ENCODE results near the gene ERGIC3. TPM values are rescaled to one million over a fixed set of nuclear protein-coding genes. Genes with fewer than 3 reads are reported as not detected.

Gene ERGIC3
- total RNA-seq (2013; cell fraction: nucleolus; rRNA removed) = 81.3 and 83.1 TPM in 2 replicates
- total RNA-seq (2014; rRNA removed) = 119 and 121 TPM in 2 replicates
- total RNA-seq (2014; rRNA removed; fragmentation: Illumina TruSeq; extraction: Trizol) = 114 and 116 TPM in 2 replicates
- 142 and 149 TPM in 2 replicates for total RNA-seq (2021)
- polyA plus RNA-seq (2011; ENCODE audit: low read depth) = 250 TPM
- 132 and 210 TPM in 2 replicates for polyA plus RNA-seq (2011; rRNA removed)
- 267 and 311 TPM in 2 replicates for polyA plus RNA-seq (2011; cell fraction: cytosol; rRNA removed)
- 261 and 310 TPM in 2 replicates for polyA plus RNA-seq (2011; cell fraction: nucleus; rRNA removed)
- 202 and 229 TPM in 2 replicates for polyA plus RNA-seq (2012)
- 143 and 148 TPM in 2 replicates for polyA plus RNA-seq (2014; fragmentation: Illumina TruSeq; extraction: Trizol)
- 100 to 1,000 TPM; 159 to 205 TPM for polyA plus RNA-seq (2014; fragmentation: Nextera tagmentation; extraction: Ambion mirVana)
- 129 and 130 TPM in 2 replicates for polyA plus RNA-seq (2014; rRNA removed)
- 100 to 1,000 TPM in 1 of 2 experiments, 10 to 100 TPM in 1; 90.4 to 101 TPM for polyA plus RNA-seq (2016; fragmentation: Nextera tagmentation; extraction: Ambion mirVana)
- polyA minus RNA-seq (2011; rRNA and poly(A)+ RNA removed) = 253 and 261 TPM in 2 replicates
- polyA minus RNA-seq (2011; cell fraction: cytosol; rRNA and poly(A)+ RNA removed) = 54.1 and 60.4 TPM in 2 replicates
- 30.6 and 48.4 TPM in 2 replicates for polyA minus RNA-seq (2011; cell fraction: nucleus; rRNA and poly(A)+ RNA removed)
- Bru-seq, nascent RNA = percentile 76 among the genes with signal in this experiment
- percentile 90 among the genes with signal in this experiment for BruChase-seq, experiment 1, labeled RNA remaining after a 6-hour chase
- percentile 84 among the genes with signal in this experiment for BruChase-seq, experiment 2, labeled RNA remaining after a 2-hour chase
- long read RNA-seq, experiment 1, transcript ERGIC3-202 (13 exons, 1,359 nt) = major isoform, 119 of 137 reads
- long read RNA-seq, experiment 1, partial matches to known transcripts = 6 of 137 reads
- long read RNA-seq, experiment 1, other reads (novel, unspliced or antisense) = 10 of 137 reads
- long read RNA-seq, experiment 2, transcript ERGIC3-202 (13 exons, 1,359 nt) = major isoform, 204 of 234 reads
- long read RNA-seq, experiment 2, partial matches to known transcripts = 14 of 234 reads
- long read RNA-seq, experiment 2, other reads (novel, unspliced or antisense) = 12 of 234 reads

DNA sequence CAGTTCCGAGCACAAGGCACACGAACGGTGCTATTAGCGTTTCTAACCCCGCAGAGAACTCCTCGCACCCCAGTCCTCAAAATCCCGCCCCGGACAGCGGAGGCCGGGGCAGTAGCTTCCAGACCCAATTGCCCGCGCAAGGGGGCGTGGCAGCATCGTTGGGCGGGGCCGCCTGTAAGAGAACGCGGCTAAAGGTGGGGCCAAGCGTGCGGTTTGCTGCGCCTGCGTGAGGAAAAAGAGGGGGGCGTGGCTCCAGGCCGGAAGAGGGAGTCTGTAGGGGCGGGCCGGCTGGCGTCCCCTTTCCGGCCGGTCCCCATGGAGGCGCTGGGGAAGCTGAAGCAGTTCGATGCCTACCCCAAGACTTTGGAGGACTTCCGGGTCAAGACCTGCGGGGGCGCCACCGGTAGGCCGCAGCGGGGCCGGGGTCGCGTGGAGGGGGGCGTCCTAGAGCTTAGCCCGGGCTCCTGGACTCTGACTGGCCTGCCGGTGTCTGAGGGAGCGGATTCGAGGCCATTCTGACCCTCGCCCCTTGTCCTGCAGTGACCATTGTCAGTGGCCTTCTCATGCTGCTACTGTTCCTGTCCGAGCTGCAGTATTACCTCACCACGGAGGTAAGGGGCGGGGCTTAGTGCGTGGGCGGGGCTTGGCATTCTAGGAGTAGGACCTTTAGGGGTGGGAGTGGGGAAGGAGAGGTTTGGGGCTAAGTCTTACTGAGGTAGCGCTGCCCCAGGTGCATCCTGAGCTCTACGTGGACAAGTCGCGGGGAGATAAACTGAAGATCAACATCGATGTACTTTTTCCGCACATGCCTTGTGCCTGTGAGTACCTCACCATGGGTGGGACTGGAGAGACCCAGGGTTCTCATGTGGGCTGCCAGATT lies at the start of gene ERGIC3:
Gene ERGIC3, plus strand, starts transcription at position 296 of the 880 bp plus-strand sequence. Its CDS starts 20 bp downstream, at position 316.
- ChIA-PET POLR2A (interaction anchor here (0.5 to 4.0 kb wide), 3 partner anchors 51 to 411 kb away, joined by 5 to 16 read pairs (median 7); partner anchors contain the start of gene SCAND1), SMC1A (ENCODE audit: uncharacterized antibody, unreplicated experiment) (interaction anchor here (0.8 to 2.0 kb wide), 9 partner anchors 9 to 343 kb away, joined by 3 to 9 read pairs (median 3); partner anchors contain the start of genes CPNE1, RBM12, RBM39 and SPAG4), CTCF (interaction anchor here (0.8 to 1.4 kb wide), 4 partner anchors 35 to 158 kb away, joined by 3 to 4 read pairs (median 3); no protein-coding TSS in a partner anchor), RAD21 (ENCODE audit: unreplicated experiment) (interaction anchor here (1.0 to 1.5 kb wide), 4 partner anchors 74 to 200 kb away, joined by 3 to 4 read pairs (median 3); partner anchors contain the start of gene RBM39)
- DNase-seq (ENCODE audit: low read depth, low spot score) (peak; percentile 77), ATAC-seq (peak; percentile 95), FAIRE-seq (peak; percentile 97)
- Histone ChIP-seq H3K9ac (ENCODE audit: control insufficient read depth, insufficient read depth, low read length) (peak within 1 kb of the TSS; percentile 78), H2AFZ (ENCODE audit: control insufficient read depth, low read depth, low read length) (peak within 1 kb of the TSS; percentile 88), H4K20me1 (ENCODE audit: control insufficient read depth, insufficient read depth) (no peaks in the 10 kb centered on the region), H3K36me3 (ENCODE audit: control insufficient read depth in 2 of 2, insufficient read depth in 2 of 2, low read length in 1 of 2) (no peaks in the 10 kb centered on the region; a peak in 1 of 4 replicates), H3K27me3 (replicated peaks in 1 of 2; ENCODE audit: control insufficient read depth in 2 of 2, insufficient read depth in 2 of 2, low read length in 1 of 2) (no peaks in the 10 kb centered on the region), H3K79me2 (ENCODE audit: control insufficient read depth, insufficient read depth, low read length) (peaks cover 6% of the 10 kb centered on the region; the same call in 1 of the 2 replicates), H3K4me1 (ENCODE audit: control insufficient read depth, insufficient read depth, low read length) (peaks cover 12% of the 10 kb centered on the region), H3K9me3 (replicated peaks; ENCODE audit: control insufficient read depth, insufficient read depth, low read length) (no peaks in the 10 kb centered on the region), H3K27ac (ENCODE audit: control insufficient read depth, insufficient read depth) (peak within 1 kb of the TSS; percentile 71; the same call in 1 of the 2 replicates), H3K4me3 (peak within 1 kb of the TSS; percentile 92), H3K4me2 (ENCODE audit: control insufficient read depth, insufficient read depth) (peak within 1 kb of the TSS; percentile 82)
- WGBS (ENCODE audit: insufficient coverage, insufficient replicate concordance, low lambda C conversion rate, missing lambda C conversion rate) = 12% methylated on average over 56 of the region's 57 CpGs
- intact Hi-C loops (cut with micrococcal nuclease; ENCODE audit: unreplicated experiment) (loop anchor here (5.0 kb wide), 1 partner anchor 75 kb away; the partner anchor contains the start of gene SPAG4), in situ Hi-C loops (cut with MboI) (no loop called here)
- no TSS peak for BruUV-seq (replicated peaks)
- TF ChIP-seq POLR2AphosphoS5 (IDR thresholded peaks at IDR 0.05; ENCODE audit: low read length) (peak; percentile 66), RELB (IDR thresholded peaks at IDR 0.05; ENCODE audit: low read depth) (peak; percentile 43; the same call in 1 of the 2 replicates), POLR2A (IDR thresholded peaks at IDR 0.05; ENCODE audit: low read depth, low read length) (peak; percentile 78), ATF7 (IDR thresholded peaks at IDR 0.05; ENCODE audit: low read depth) (peak; percentile 32; the same call in 1 of the 2 replicates), NRF1 (conservative IDR thresholded peaks at IDR 0.05; ENCODE audit: low read depth, low read length) (peak; percentile 84), ASH2L (IDR thresholded peaks at IDR 0.05; ENCODE audit: borderline replicate concordance, low read depth) (no peak; the same call in 1 of the 2 replicates), POU2F2 (IDR thresholded peaks at IDR 0.05; ENCODE audit: borderline replicate concordance, low read depth, low read length) (peak; percentile 30; the same call in 1 of the 3 replicates), BACH1 (IDR thresholded peaks at IDR 0.05; ENCODE audit: borderline replicate concordance) (0 out of 2 replicates have a peak, but pooled peaks have one; percentile 31), ZBED1 (IDR thresholded peaks at IDR 0.05; ENCODE audit: borderline replicate concordance) (no peak), SUPT20H (IDR thresholded peaks at IDR 0.05; ENCODE audit: borderline replicate concordance, control insufficient read depth, low read depth, low read length) (no peak), YBX1 (IDR thresholded peaks at IDR 0.05) (no peak), NBN (IDR thresholded peaks at IDR 0.05) (0 out of 2 replicates have a peak, but pooled peaks have one; percentile 43), ETV6 (conservative IDR thresholded peaks at IDR 0.05 in 1 of 2, IDR thresholded peaks at IDR 0.05 in 1 of 2; ENCODE audit: borderline replicate concordance in 1 of 2, low read depth in 1 of 2) (no peak), CEBPB (IDR thresholded peaks at IDR 0.05; ENCODE audit: borderline replicate concordance in 1 of 2, low read depth in 2 of 2, low read length in 2 of 2) (no peak)
- TF ChIP-seq, protein P1, sequence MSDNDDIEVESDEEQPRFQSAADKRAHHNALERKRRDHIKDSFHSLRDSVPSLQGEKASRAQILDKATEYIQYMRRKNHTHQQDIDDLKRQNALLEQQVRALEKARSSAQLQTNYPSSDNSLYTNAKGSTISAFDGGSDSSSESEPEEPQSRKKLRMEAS (IDR thresholded peaks at IDR 0.05; ENCODE audit: low read depth, low read length) = peak; percentile 12; the same call in 1 of the 2 replicates

Data from GM12878 (cell line).